Fibroblast of upper back skin (primary cell): Measurements from ENCODE around the gene SRSF2.
"Not testable (repeated sequence)": the region's sequence is repeated elsewhere in the genome, so short reads cannot be mapped to it uniquely, and the experiment has no call there.

Experiments used
- DNase-seq: peaks from one replicate; pipeline ENCODE4 v3.0.0-alpha.2; 2013

SRSF2 gene

GRCh38 chr17:76700270-76700616, 36.9 kb downstream of the SRSF2 start:
- DNase-seq, result no peak

GRCh38 chr17:76698466-76698977, 38.6 kb downstream of the SRSF2 start:
- DNase-seq, result not testable (repeated sequence)

- DNase-seq, result peak; percentile 67
These were observed 39.2 kb downstream of the SRSF2 start for GRCh38 chr17:76697702-76698465.

- no peak for DNase-seq
These were observed 40.1 kb downstream of the SRSF2 start for GRCh38 chr17:76696763-76697701.

GRCh38 chr17:76695059-76695831, 41.9 kb downstream of the SRSF2 start:
- no peak for DNase-seq

- no peak for DNase-seq
These were observed 45.5 kb downstream of the SRSF2 start for GRCh38 chr17:76691379-76692191.

GRCh38 chr17:76690596-76691280, 46.4 kb downstream of the SRSF2 start:
- no peak for DNase-seq

GRCh38 chr17:76689859-76690258, 47.3 kb downstream of the SRSF2 start:
- DNase-seq, result no peak

GRCh38 chr17:76688165-76688622, 48.9 kb downstream of the SRSF2 start:
- DNase-seq, result no peak

- no peak for DNase-seq
These were observed 49.6 kb downstream of the SRSF2 start for GRCh38 chr17:76687298-76688164.

- DNase-seq, result no peak
These were observed 50.4 kb downstream of the SRSF2 start for GRCh38 chr17:76686538-76687297.

- no peak for DNase-seq
These were observed 51.3 kb downstream of the SRSF2 start for GRCh38 chr17:76685846-76686245.

- no peak for DNase-seq
These were observed 51.8 kb downstream of the SRSF2 start for GRCh38 chr17:76685366-76685765.

- no peak for DNase-seq
These were observed 52.4 kb downstream of the SRSF2 start for GRCh38 chr17:76684756-76685155.
